Stimulated activated CD8-positive, alpha-beta memory T cell treated with anti-CD3 and anti-CD28 coated beads, Interleukin-7, amount 100 ng/mL, for 48 hours (primary cell): Measurements from ENCODE around the gene LOXL3.
A peak's percentile ranks its signal among the peaks of the same experiment; 100 is the strongest.

Source experiments
- DNase-seq, 2 donors: peaks; one replicate each; pipeline ENCODE4 v3.0.0-alpha.2; 2020; ENCODE audit warnings: low read depth in 1 of 2; ENCODE audit errors: extremely low read depth in 1 of 2

LOXL3 gene, protein sequence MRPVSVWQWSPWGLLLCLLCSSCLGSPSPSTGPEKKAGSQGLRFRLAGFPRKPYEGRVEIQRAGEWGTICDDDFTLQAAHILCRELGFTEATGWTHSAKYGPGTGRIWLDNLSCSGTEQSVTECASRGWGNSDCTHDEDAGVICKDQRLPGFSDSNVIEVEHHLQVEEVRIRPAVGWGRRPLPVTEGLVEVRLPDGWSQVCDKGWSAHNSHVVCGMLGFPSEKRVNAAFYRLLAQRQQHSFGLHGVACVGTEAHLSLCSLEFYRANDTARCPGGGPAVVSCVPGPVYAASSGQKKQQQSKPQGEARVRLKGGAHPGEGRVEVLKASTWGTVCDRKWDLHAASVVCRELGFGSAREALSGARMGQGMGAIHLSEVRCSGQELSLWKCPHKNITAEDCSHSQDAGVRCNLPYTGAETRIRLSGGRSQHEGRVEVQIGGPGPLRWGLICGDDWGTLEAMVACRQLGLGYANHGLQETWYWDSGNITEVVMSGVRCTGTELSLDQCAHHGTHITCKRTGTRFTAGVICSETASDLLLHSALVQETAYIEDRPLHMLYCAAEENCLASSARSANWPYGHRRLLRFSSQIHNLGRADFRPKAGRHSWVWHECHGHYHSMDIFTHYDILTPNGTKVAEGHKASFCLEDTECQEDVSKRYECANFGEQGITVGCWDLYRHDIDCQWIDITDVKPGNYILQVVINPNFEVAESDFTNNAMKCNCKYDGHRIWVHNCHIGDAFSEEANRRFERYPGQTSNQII

GRCh38 chr2:74553892-74554819 lies at the start of gene LOXL3, which contains the start of gene DOK1:
Gene LOXL3, minus strand, starts transcription at chr2:74553942. Its CDS starts 1,308 bp downstream, at chr2:74552634.
Gene DOK1, plus strand, starts transcription at chr2:74554720. Its CDS starts 35 bp downstream, at chr2:74554755.
- peak; percentile 60 to 77 for DNase-seq

DNA sequence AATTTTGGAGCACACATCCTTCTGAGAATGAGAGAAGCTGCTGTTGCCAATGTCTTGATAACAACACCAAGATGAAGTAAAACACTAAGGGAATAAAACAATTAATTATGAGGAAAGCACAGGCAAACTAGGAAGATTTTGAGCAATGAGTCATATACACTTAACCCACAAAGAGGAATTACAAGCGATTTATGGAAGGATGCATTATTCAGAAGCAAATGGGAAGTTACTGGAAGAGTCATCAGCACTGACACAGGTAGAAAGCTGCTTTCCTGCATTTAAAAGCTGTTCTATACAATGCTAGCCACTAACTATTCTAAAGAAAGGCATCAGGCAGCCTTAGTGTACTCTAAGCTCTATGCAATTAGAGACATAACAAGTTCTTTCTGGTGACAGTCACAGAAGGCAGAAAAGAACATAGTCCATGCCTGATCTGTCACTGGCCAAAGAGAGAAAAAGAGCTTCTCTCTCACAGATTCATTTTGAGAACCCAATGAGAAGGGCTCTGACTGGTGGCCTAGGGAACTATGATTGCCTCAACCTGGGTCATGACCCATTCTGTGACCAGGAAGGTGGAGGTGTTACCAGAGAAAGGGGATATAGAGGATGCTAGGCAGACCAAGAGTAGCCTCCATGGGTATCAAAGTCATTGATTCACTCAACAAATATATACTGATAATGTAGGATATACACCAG lies 49.0 kb upstream of the LOXL3 start:
- DNase-seq, result no peak

- no peak for DNase-seq
These were observed 45.9 kb upstream of the LOXL3 start for GRCh38 chr2:74599676-74600075.

DNA sequence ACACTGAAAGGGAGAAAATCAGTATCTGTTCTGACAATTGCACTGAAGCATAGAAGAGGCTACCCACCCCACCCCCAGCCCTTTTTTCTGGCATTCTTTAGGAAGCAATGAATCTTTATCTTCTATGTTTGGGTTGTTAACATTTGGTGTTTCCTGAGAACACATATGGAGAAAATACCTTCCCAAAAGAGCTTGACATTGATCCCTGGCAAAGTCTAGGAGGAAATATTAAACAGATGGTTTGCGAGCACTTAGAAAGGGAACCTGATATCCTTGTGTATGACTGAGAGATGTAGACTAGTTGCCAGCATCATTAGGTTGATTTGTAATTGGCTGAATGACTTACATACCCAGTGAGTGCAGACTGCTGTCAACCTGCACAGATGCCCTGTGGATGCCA lies 43.7 kb upstream of the LOXL3 start:
- DNase-seq, result no peak

DNA sequence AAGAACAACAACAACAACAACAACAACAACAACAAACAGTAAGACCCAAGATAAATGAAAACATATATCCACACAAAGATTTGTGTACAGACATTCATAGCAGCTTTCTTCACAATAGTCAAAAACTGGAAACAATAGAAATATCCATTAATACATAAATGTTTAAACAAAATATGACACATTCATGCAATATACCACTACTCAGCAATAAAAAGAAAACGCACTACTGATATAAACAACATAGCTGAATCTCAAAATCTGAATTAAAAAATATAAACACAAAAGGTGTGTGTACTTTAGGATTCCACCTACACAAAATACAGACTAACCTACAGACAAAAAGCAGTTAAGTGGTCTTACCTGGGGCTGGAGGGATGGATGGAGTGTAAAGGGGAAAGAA lies 42.8 kb upstream of the LOXL3 start:
- DNase-seq, result no peak

GRCh38 chr2:74593826-74594772 lies 40.4 kb upstream of the LOXL3 start:
- no peak for DNase-seq

GRCh38 chr2:74588664-74589063 lies 34.9 kb upstream of the LOXL3 start:
- no peak for DNase-seq

GRCh38 chr2:74587664-74588277 lies 34.0 kb upstream of the LOXL3 start:
- peak; percentile 24 to 33 for DNase-seq

GRCh38 chr2:74585406-74586185 lies 31.9 kb upstream of the LOXL3 start:
- DNase-seq, result no peak

GRCh38 chr2:74584088-74584645 lies 30.4 kb upstream of the LOXL3 start:
- DNase-seq, result no peak

DNA sequence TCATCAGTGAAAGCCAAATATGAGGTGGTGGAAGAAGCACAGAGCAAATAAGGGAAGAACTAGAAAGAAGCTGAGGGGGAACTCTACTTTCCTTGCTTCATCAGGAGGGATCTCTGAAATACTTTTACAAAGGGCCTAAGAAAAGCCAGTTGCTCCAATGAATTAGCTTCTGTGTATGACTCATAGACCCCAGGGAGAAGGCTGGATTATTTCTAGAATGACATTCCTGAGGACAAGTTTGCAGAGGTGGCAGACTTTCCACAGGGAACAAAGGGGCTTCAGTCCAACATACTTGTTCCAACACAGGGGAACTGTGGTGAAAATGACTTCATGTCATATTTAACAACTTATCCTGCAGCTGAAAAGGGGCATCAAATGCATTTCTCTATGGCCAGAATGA lies 29.8 kb upstream of the LOXL3 start:
- no peak for DNase-seq

- DNase-seq, result no peak
These were observed 28.4 kb upstream of the LOXL3 start for GRCh38 chr2:74582184-74582583.

DNA sequence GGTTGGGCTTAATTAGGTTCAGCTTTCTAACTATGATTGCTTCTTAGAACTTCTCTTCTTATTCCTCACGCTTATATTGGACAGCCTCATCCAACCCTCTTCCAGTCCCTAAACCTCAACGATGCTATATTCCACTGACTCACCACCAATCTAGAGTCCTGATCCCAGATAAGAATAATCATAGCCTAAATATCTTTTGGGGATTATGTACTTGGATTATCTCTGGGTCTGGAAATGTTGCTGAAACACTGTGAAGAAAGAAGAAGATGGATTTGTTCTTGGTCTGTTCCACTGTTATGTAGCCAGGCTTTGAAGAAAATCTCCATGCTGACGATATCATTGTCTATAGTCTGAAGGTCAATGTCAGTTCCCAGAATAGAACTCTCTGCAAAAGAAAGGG lies 27.7 kb upstream of the LOXL3 start:
- no peak for DNase-seq

- no peak for DNase-seq
These were observed 24.7 kb upstream of the LOXL3 start for GRCh38 chr2:74578408-74578807.

- no peak for DNase-seq
These were observed 23.7 kb upstream of the LOXL3 start for GRCh38 chr2:74577448-74577847.

- no peak for DNase-seq
These were observed 23.1 kb upstream of the LOXL3 start for GRCh38 chr2:74576863-74577229.

GRCh38 chr2:74576211-74576862 lies 22.6 kb upstream of the LOXL3 start:
- DNase-seq, result no peak
